ENCODE results near the gene FEM1A.

GRCh38 chr19:4754248-4754647 is 37.3 kb upstream of the FEM1A start:
- no peak for TF ChIP-seq CTCF (IDR thresholded peaks at IDR 0.05)
- no peak for TF ChIP-seq POLR2A (IDR thresholded peaks at IDR 0.05)
- TF ChIP-seq POLR2AphosphoS5 (IDR thresholded peaks at IDR 0.05), result no peak
